ENCODE results near the gene CCR6. TPM values are rescaled to one million over a fixed set of nuclear protein-coding genes. Genes with fewer than 3 reads are reported as not detected.

Gene CCR6
- total and polyA plus RNA-seq, 2 of the 8 experiments (the other 6 are each of a cell fraction or from before 2014, with no cell fraction given), result 0.06 TPM; not detected in 1

DNA sequence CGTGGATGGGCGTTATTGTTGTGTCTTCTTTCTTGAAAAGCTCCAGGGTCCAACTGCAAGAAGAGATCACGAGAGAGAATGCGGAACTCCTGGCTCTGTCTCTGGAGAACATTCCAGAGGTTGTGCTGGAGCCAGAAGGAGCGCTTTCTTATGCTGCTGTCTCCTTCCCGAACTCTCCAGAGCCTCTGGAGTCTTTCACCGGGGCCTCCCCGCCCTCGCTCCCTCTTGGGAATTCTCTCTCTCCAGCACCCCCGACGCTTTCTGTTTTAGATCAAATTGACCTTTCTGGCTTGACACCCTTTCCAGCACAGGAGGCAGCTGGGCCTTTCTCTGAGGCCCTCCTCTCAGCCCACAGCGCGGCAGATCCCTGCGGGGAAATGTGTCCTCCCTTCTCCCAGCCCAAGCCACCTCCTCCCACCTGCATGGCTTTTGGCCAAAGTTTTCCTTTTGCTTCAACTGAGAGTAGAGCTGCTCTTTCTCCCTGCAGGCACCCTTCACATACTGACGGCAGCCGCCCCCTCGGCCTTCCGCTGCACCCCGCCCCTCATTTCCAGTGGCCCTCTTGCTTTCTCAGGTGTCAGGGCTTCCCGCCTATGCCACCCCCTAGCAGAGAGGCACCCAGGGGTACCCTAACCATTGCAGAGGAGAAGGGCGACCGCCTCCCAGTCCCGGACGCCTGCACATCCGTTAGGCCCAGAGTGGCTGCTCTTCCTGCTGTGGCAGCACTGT lies 6.6 kb upstream of the CCR6 start:
- Histone ChIP-seq H3K9me3 (ENCODE audit: insufficient read depth in 2 of 2, low read depth in 1 of 2, low read length in 1 of 2) (peaks cover 0 to 6% of the 10 kb centered on the region in 2 experiments; a peak in 1 of 4 replicates), H3K36me3 (ENCODE audit: control insufficient read depth in 2 of 4, insufficient read depth in 4 of 4, low read length in 3 of 4) (no peaks in the 10 kb centered on the region), H4K20me1 (replicated peaks in 1 of 2; ENCODE audit: control insufficient read depth in 1 of 2, insufficient read depth in 2 of 2, low read length in 2 of 2) (no peaks in the 10 kb centered on the region), H3K23ac (ENCODE audit: insufficient read length) (no peak overlapping the region), H2BK12ac (ENCODE audit: low read depth, low read length) (no peak overlapping the region), H3K4me3 (ENCODE audit: extremely low read depth in 1 of 4, insufficient read depth in 2 of 4, low read depth in 3 of 4, low read length in 4 of 4) (no peak overlapping the region), H3K79me1 (ENCODE audit: low read depth, low read length) (no peaks in the 10 kb centered on the region), H4K5ac (ENCODE audit: insufficient read length, low read depth, low read length) (no peak overlapping the region), H3K4ac (replicated peaks; ENCODE audit: insufficient read length, low read depth, low read length) (no peak overlapping the region), H3K4me1 (replicated peaks in 1 of 4; ENCODE audit: control insufficient read depth in 3 of 4, insufficient read depth in 4 of 4, low read length in 3 of 4) (peaks cover 0 to 5% (median 0%) of the 10 kb centered on the region in 4 experiments; a peak in 3 of 7 replicates), H2BK120ac (replicated peaks; ENCODE audit: low read depth, low read length) (no peak overlapping the region), H2AFZ (ENCODE audit: low read length) (0 out of 2 replicates have a peak overlapping the region, but pooled peaks have one; percentile 30), H4K91ac (replicated peaks; ENCODE audit: insufficient read length, low read length) (no peak overlapping the region), H3K9ac (replicated peaks in 1 of 4; ENCODE audit: extremely low read depth in 1 of 4, low read depth in 3 of 4, low read length in 3 of 4) (no peak overlapping the region), H3K23me2 (ENCODE audit: low read depth, low read length) (no peaks in the 10 kb centered on the region), H3K27me3 (replicated peaks in 1 of 4; ENCODE audit: control insufficient read depth in 3 of 4, extremely low read depth in 1 of 4, insufficient read depth in 3 of 4, low read length in 3 of 4) (no peaks in the 10 kb centered on the region), H3K14ac (ENCODE audit: insufficient read length) (no peak overlapping the region), H3K4me2 (ENCODE audit: insufficient read depth in 1 of 2, low read depth in 2 of 2, low read length in 2 of 2) (no peak overlapping the region), H4K8ac (ENCODE audit: extremely low read depth, insufficient read depth, low read length) (peak overlapping the region; percentile 39), H3K79me2 (ENCODE audit: control insufficient read depth in 1 of 2, insufficient read depth in 2 of 2, low read length in 2 of 2) (no peaks in the 10 kb centered on the region), H2BK20ac (ENCODE audit: low read length) (no peak overlapping the region), H2BK5ac (ENCODE audit: low read depth, low read length) (no peak overlapping the region), H3K18ac (ENCODE audit: extremely low read depth, low read length) (no peak overlapping the region; the same call in 1 of the 2 replicates), H2AK5ac (ENCODE audit: low read depth, low read length) (no peak overlapping the region), H3K56ac (replicated peaks; ENCODE audit: insufficient read length, low read depth, low read length) (no peak overlapping the region), H3K27ac (ENCODE audit: low read depth, low read length) (no peak overlapping the region), H2BK15ac (ENCODE audit: low read length) (no peak overlapping the region)
- WGBS, 2 experiments (ENCODE audit: extremely low coverage in 1 of 2, insufficient coverage in 1 of 2, insufficient read length in 1 of 2, insufficient replicate concordance in 2 of 2, low coverage in 1 of 2, low lambda C conversion rate in 2 of 2, missing lambda C conversion rate in 1 of 2), result 78% methylated on average over 24 of the region's 25 CpGs; no CpG with 5 or more reads in 1 of the 2 experiments
- TF ChIP-seq CHD1 (IDR thresholded peaks at IDR 0.05; ENCODE audit: low read depth, low read length), result no peak
- TF ChIP-seq RFX5 (IDR thresholded peaks at IDR 0.05; ENCODE audit: borderline replicate concordance, low read depth, low read length), result no peak
- no peak for TF ChIP-seq GTF2F1 (IDR thresholded peaks at IDR 0.05; ENCODE audit: borderline replicate concordance, low read depth, low read length)
- no peak for TF ChIP-seq CREB1 (IDR thresholded peaks at IDR 0.05)
- TF ChIP-seq, protein P1, sequence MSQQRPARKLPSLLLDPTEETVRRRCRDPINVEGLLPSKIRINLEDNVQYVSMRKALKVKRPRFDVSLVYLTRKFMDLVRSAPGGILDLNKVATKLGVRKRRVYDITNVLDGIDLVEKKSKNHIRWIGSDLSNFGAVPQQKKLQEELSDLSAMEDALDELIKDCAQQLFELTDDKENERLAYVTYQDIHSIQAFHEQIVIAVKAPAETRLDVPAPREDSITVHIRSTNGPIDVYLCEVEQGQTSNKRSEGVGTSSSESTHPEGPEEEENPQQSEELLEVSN (IDR thresholded peaks at IDR 0.05), result no peak
- TF ChIP-seq, protein P2, sequence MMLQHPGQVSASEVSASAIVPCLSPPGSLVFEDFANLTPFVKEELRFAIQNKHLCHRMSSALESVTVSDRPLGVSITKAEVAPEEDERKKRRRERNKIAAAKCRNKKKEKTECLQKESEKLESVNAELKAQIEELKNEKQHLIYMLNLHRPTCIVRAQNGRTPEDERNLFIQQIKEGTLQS (IDR thresholded peaks at IDR 0.05; ENCODE audit: insufficient read depth, low read depth, low read length), result no peak
- no peak for TF ChIP-seq SP4 (IDR thresholded peaks at IDR 0.05; ENCODE audit: low read length)
- TF ChIP-seq SP1 (IDR thresholded peaks at IDR 0.05; ENCODE audit: low read depth, low read length), result no peak
- POLR2A ChIA-PET (ENCODE audit: partially characterized antibody), result interaction anchor here (0.6 to 0.7 kb wide), 2 partner anchors 71 to 372 kb away, joined by 3 read pairs; no protein-coding TSS in a partner anchor
- DNase-seq (ENCODE audit: low read depth in 1 of 2, low spot score in 2 of 2) (no peak), FAIRE-seq (no peak)
- CTCF ChIA-PET (ENCODE audit: partially characterized antibody), result interaction anchor here (0.6 to 1.6 kb wide), 6 partner anchors 8 to 55 kb away, joined by 3 to 5 read pairs (median 3); no protein-coding TSS in a partner anchor

Data from H1 (cell line).